Upper lobe of left lung (tissue), 6 donors: ENCODE data around the gene PEX11G. TPM values are rescaled to one million over a fixed set of nuclear protein-coding genes. Genes with fewer than 3 reads are reported as not detected.

Experiments
- ATAC-seq, 2 donors: fragments of 200-7000 bp; cut with Tn5 transposase; one replicate each; pipeline ENCODE4 v1.9.1; 2022; ENCODE audit warnings: mild to moderate bottlenecking in 2 of 2, moderate library complexity in 2 of 2; ENCODE audit not compliant: low FRiP score in 2 of 2
- DNase-seq, 2 donors: peaks; one replicate each; pipeline ENCODE4 v3.0.0-alpha.2; 2019 to 2020
- H3K27ac ChIP-seq, 4 donors: fragments of 200-600 bp; sonication (generic); one replicate each; pipeline ENCODE4 v1.5.1; 2016 to 2019
- H3K27me3 ChIP-seq, 4 donors: fragments of 200-600 bp; sonication (generic); one replicate each; pipeline ENCODE4 v1.5.1; 2017 to 2019
- H3K36me3 ChIP-seq, 4 donors: fragments of 200-600 bp; sonication (generic); one replicate each; pipeline ENCODE4 v1.5.1; 2016 to 2019
- H3K4me1 ChIP-seq, 4 donors: fragments of 200-600 bp; sonication (generic); one replicate each; pipeline ENCODE4 v1.5.1; 2018 to 2019
- H3K4me3 ChIP-seq, 4 donors: fragments of 200-600 bp; sonication (generic); one replicate each; pipeline ENCODE4 v1.5.1; 2017 to 2019; ENCODE audit warnings: mild to moderate bottlenecking in 2 of 4, moderate library complexity in 1 of 4
- H3K9me3 ChIP-seq, 4 donors: fragments of 200-600 bp; sonication (generic); one replicate each; pipeline ENCODE4 v1.5.1; 2018 to 2019
- EP300 ChIP-seq, 4 donors: sonication (generic); formaldehyde crosslinking; IDR thresholded peaks; one replicate each; pipeline ENCODE4 v1.5.1; 2017; ENCODE audit warnings: antibody characterized with exemption in 4 of 4, control low read depth in 2 of 4
- POLR2A ChIP-seq, 4 donors: fragments of 450-650 bp; IDR thresholded peaks; one replicate each; pipeline ENCODE4 v1.5.1; 2016 to 2017; ENCODE audit warnings: antibody characterized with exemption in 4 of 4, mild to moderate bottlenecking in 2 of 4
- POLR2AphosphoS5 ChIP-seq, 2 donors: sonication (generic); formaldehyde crosslinking; IDR thresholded peaks; one replicate each; pipeline ENCODE4 v1.5.1; 2017; ENCODE audit warnings: antibody characterized with exemption in 2 of 2
- WGBS, 2 donors: methylation state at CpG; one replicate each; pipeline ENCODE4 v1.1.5; 2017 to 2018; 5-methylcytosine and 5-hydroxymethylcytosine counted together
- total RNA-seq, 6 donors: library from RNA; depleted of rRNA in 4 of 6; stranded (reverse); fragments of >200 nt in 4 of 6; gene quantifications; one replicate each; pipeline versions ENCODE4 v1.1.0 to v1.2.1, GENCODE V29; 2016 to 2021
- TF ChIP-seq, protein P1 (sequence below), 6 experiments: fragments of 450-650 bp in 4 of 6; fragments of 200-600 bp in 2 of 6; sonication (generic) in 2 of 6; IDR thresholded peaks; one replicate each; pipeline ENCODE4 v1.5.1; 2016 to 2019; ENCODE audit warnings: antibody characterized with exemption in 6 of 6
- donor health status: DM: no; HTN: no; CAD: no; lungs with moderate emphysema.
- donor health status: DM: no; HTN: yes; CAD: no; lungs with severe emphysema.

The PEX11G gene
- total RNA-seq, 6 donors from 2014 or later: 2.3 to 9.1 (median 5.4) TPM

DNA sequence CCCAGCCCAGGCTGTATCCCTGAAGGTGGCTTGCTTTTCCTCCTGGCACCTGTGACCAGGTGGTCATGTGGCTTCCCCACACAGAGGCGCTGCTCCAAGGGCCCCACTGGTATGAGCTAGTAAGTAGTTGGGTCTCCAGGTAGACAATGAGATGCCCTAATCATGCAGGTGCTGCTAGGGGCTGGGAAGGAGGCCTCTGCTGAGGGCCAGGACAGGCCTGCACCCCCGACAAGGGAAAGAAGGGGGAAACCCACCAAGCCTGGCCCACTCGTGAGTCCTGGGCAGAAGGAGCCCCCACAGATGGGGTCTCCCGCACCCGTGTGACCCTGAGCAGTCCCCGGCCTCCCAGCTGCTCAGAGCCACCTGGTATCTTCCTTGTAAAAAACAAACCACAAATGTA, 13.2 kb downstream of the PEX11G start:
- Histone ChIP-seq H3K4me3 (no peak overlapping the region), H3K9me3 (no peaks in the 10 kb centered on the region), H3K27me3 (no peaks in the 10 kb centered on the region), H3K36me3 (peaks cover under 1 to 23% (median 16%) of the 10 kb centered on the region in 4 donors), H3K27ac (no peak overlapping the region), H3K4me1 (no peaks in the 10 kb centered on the region)
- TF ChIP-seq POLR2AphosphoS5 (IDR thresholded peaks at IDR 0.05) (no peak), POLR2A (IDR thresholded peaks at IDR 0.05) (peak in 1 of 4 donors; percentile 5), EP300 (IDR thresholded peaks at IDR 0.05) (no peak)
- TF ChIP-seq, protein P1, sequence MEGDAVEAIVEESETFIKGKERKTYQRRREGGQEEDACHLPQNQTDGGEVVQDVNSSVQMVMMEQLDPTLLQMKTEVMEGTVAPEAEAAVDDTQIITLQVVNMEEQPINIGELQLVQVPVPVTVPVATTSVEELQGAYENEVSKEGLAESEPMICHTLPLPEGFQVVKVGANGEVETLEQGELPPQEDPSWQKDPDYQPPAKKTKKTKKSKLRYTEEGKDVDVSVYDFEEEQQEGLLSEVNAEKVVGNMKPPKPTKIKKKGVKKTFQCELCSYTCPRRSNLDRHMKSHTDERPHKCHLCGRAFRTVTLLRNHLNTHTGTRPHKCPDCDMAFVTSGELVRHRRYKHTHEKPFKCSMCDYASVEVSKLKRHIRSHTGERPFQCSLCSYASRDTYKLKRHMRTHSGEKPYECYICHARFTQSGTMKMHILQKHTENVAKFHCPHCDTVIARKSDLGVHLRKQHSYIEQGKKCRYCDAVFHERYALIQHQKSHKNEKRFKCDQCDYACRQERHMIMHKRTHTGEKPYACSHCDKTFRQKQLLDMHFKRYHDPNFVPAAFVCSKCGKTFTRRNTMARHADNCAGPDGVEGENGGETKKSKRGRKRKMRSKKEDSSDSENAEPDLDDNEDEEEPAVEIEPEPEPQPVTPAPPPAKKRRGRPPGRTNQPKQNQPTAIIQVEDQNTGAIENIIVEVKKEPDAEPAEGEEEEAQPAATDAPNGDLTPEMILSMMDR (IDR thresholded peaks at IDR 0.05): no peak
- ATAC-seq (no peak), DNase-seq (no peak)
- 81 to 88% methylated on average over 5 to 6 of the region's 6 CpGs for WGBS, 2 donors

DNA sequence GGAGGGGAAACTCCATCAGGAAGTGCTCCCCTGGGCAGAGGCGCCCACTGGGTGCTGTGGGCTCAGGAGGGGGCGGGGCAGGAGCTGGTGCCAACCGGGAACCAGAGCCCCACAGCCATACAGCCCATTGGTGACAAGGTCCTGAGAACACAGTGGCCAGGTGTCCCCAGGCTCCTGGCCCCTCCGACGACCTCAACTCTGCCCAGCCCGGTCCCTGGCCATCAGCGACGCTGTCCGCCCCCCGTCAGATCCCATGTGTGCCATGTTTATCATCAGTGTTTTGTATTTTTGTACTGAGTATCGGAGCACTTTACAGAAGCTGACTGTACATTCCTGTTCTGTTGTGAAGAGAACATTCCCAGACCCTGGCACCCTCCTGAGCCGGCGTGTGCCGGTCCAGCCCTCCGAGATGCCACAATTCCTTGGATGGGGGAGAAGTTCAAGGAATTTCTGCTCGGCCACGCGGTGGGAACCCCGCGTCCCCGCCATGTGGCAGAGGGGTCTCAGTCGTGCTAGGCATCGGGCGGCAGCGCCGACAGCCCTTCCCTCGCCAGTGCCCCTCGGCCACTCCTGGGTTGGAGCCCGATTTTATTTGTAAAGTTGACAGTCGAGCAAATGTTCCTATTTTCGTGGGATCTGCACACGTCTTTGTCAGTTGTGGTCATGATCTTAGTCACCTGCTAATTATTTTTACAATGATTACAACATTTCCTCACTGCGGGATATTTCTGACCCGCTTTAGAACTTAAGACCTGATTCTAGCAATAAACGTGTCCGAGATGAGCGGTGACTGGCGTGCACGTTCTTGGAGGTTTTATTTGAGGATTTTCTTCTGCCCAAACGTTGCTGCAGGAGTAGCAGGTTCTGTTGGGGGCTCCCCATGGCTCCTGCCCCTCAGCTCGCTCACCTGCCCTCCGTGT, 16.9 kb downstream of the PEX11G start:
- ATAC-seq: no peak
- 86 to 87% methylated on average over 40 to 41 of the region's 42 CpGs for WGBS, 2 donors

GRCh38 chr19:7470540-7471305, 18.1 kb downstream of the PEX11G start:
- no peak overlapping the region for H3K4me3 ChIP-seq

More for the DNA sequence above, 16.9 kb downstream of the PEX11G start:
- Histone ChIP-seq H3K4me3 (no peak overlapping the region), H3K4me1 (no peaks in the 10 kb centered on the region), H3K9me3 (no peaks in the 10 kb centered on the region), H3K27me3 (no peaks in the 10 kb centered on the region), H3K27ac (no peak overlapping the region), H3K36me3 (peaks cover 20 to 57% (median 52%) of the 10 kb centered on the region in 4 donors)
- no peak for TF ChIP-seq POLR2A (IDR thresholded peaks at IDR 0.05)
- no peak for TF ChIP-seq POLR2AphosphoS5 (IDR thresholded peaks at IDR 0.05)
- TF ChIP-seq, protein P1 (IDR thresholded peaks at IDR 0.05): no peak
- no peak for TF ChIP-seq EP300 (IDR thresholded peaks at IDR 0.05)
- no peak for DNase-seq

GRCh38 chr19:7469669-7470285, 19.1 kb downstream of the PEX11G start:
- H3K36me3 ChIP-seq: peaks cover 22 to 71% (median 65%) of the 10 kb centered on the region in 4 donors
- ATAC-seq (no peak), DNase-seq (no peak)
- no peak overlapping the region for H3K27ac ChIP-seq
- H3K4me3 ChIP-seq: no peak overlapping the region
- WGBS, 2 donors: 93 to 94% methylated on average over 11 to 31 of the region's 31 CpGs
- TF ChIP-seq POLR2A (IDR thresholded peaks at IDR 0.05) (no peak), EP300 (IDR thresholded peaks at IDR 0.05) (no peak), POLR2AphosphoS5 (IDR thresholded peaks at IDR 0.05) (no peak)
- TF ChIP-seq, protein P1 (IDR thresholded peaks at IDR 0.05): no peak
- no peaks in the 10 kb centered on the region for H3K9me3 ChIP-seq
- no peaks in the 10 kb centered on the region for H3K4me1 ChIP-seq
- H3K27me3 ChIP-seq: no peaks in the 10 kb centered on the region

More at GRCh38 chr19:7470540-7471305, 18.1 kb downstream of the PEX11G start:
- H3K27ac ChIP-seq: no peak overlapping the region
- peaks cover 20 to 62% (median 59%) of the 10 kb centered on the region in 4 donors for H3K36me3 ChIP-seq
- no peak for DNase-seq
- TF ChIP-seq EP300 (IDR thresholded peaks at IDR 0.05): no peak
- TF ChIP-seq, protein P1 (IDR thresholded peaks at IDR 0.05): no peak
- TF ChIP-seq POLR2A (IDR thresholded peaks at IDR 0.05): no peak
- no peak for TF ChIP-seq POLR2AphosphoS5 (IDR thresholded peaks at IDR 0.05)
- 91 to 92% methylated on average over 18 to 31 of the region's 31 CpGs for WGBS, 2 donors
- H3K4me1 ChIP-seq: no peaks in the 10 kb centered on the region
- no peak for ATAC-seq
- H3K9me3 ChIP-seq: no peaks in the 10 kb centered on the region
- no peaks in the 10 kb centered on the region for H3K27me3 ChIP-seq
